ENCODE results near the gene FILIP1L. TPM values are rescaled to one million over a fixed set of nuclear protein-coding genes. Genes with fewer than 3 reads are reported as not detected.

FILIP1L gene
- total RNA-seq, 3 donors from 2014 or later: 8.9 to 37.0 (median 17.1) TPM

GRCh38 chr3:100007313-100007712 is 107.0 kb downstream of the FILIP1L start:
- TF ChIP-seq CTCF (IDR thresholded peaks at IDR 0.05): no peak
- Histone ChIP-seq H3K36me3 (ENCODE audit: low read depth) (no peaks in the 10 kb centered on the region), H3K4me1 (ENCODE audit: low read depth) (peaks cover 21% of the 10 kb centered on the region), H3K4me3 (no peak overlapping the region), H3K9me3 (no peaks in the 10 kb centered on the region)
- DNase-seq (no peak), ATAC-seq (no peak)
- intact Hi-C loops (cut with DNase I, micrococcal nuclease): no loop called here

GRCh38 chr3:100006570-100007271 is 107.6 kb downstream of the FILIP1L start:
- no peaks in the 10 kb centered on the region for H3K36me3 ChIP-seq (ENCODE audit: low read depth)
- ATAC-seq: no peak
- H3K9me3 ChIP-seq: no peaks in the 10 kb centered on the region
- TF ChIP-seq CTCF (IDR thresholded peaks at IDR 0.05): no peak
- intact Hi-C loops (cut with DNase I, micrococcal nuclease): no loop called here
- no peak overlapping the region for H3K4me3 ChIP-seq
- H3K4me1 ChIP-seq (ENCODE audit: low read depth): peaks cover 21% of the 10 kb centered on the region
- DNase-seq: no peak

GRCh38 chr3:100005665-100006393 is 108.5 kb downstream of the FILIP1L start:
- peaks cover 21% of the 10 kb centered on the region for H3K4me1 ChIP-seq (ENCODE audit: low read depth)
- no peaks in the 10 kb centered on the region for H3K36me3 ChIP-seq (ENCODE audit: low read depth)
- intact Hi-C loops (cut with DNase I, micrococcal nuclease): no loop called here
- no peak for DNase-seq
- ATAC-seq: no peak
- H3K4me3 ChIP-seq: no peak overlapping the region
- no peaks in the 10 kb centered on the region for H3K9me3 ChIP-seq
- TF ChIP-seq CTCF (IDR thresholded peaks at IDR 0.05): no peak

- no peak for TF ChIP-seq CTCF (IDR thresholded peaks at IDR 0.05)
- Histone ChIP-seq H3K4me3 (no peak overlapping the region), H3K4me1 (ENCODE audit: low read depth) (peaks cover 21% of the 10 kb centered on the region), H3K9me3 (no peaks in the 10 kb centered on the region), H3K36me3 (ENCODE audit: low read depth) (no peaks in the 10 kb centered on the region)
- ATAC-seq: peak; percentile 35
- DNase-seq: no peak
- intact Hi-C loops (cut with DNase I, micrococcal nuclease): no loop called here
Measured at GRCh38 chr3:100004931-100005330, 109.4 kb downstream of the FILIP1L start.

- TF ChIP-seq CTCF (IDR thresholded peaks at IDR 0.05): no peak
- ATAC-seq (peak; percentile 32), DNase-seq (no peak)
- intact Hi-C loops (cut with DNase I, micrococcal nuclease): no loop called here
- Histone ChIP-seq H3K4me3 (no peak overlapping the region), H3K4me1 (ENCODE audit: low read depth) (peaks cover 21% of the 10 kb centered on the region), H3K36me3 (ENCODE audit: low read depth) (no peaks in the 10 kb centered on the region), H3K9me3 (no peaks in the 10 kb centered on the region)
Measured at GRCh38 chr3:100003609-100004503, 110.4 kb downstream of the FILIP1L start.
